Measurements from ENCODE around the gene TAF8. TPM values are rescaled to one million over a fixed set of nuclear protein-coding genes. Genes with fewer than 3 reads are reported as not detected.

Gene TAF8
- total RNA-seq, 2 experiments from 2014 or later = 30.1 to 34.7 TPM

DNA sequence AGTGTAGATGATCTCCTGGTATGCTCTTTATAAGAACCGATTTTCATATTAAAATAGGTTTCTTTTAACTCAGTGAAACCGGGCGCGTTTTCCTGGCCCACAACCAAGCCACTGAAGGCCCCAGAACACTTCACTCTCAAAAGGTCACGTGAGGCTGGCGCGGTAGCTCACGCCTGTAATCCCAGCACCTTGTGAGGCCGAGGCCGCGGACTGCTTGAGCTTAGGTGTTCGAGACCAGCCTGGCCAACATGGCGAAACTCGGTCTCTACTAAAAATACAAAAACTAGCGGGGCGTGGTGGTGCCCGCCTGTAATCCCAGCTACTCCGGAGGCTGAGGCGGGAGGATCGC, 402 bp upstream of the TAF8 start:
- peak in 11 of 14 experiments; percentile 26 to 82 (median 48) for DNase-seq
- POLR2A ChIA-PET = interaction anchor here (0.6 to 13.5 kb wide), 15 partner anchors 9 to 514 kb away, joined by 3 to 168 read pairs (median 8); partner anchors contain the start of genes BYSL, MED20, TOMM6 and UBR2
- no peaks in the 10 kb centered on the region for H3K27me3 Mint-ChIP-seq
- peaks cover 69% of the 10 kb centered on the region for H3K36me3 Mint-ChIP-seq (ENCODE audit: low read depth)
- peak overlapping the region; percentile 85 for H3K4me3 ChIP-seq (ENCODE audit: low read length)
- H3K4me1 ChIP-seq (ENCODE audit: insufficient read depth, low read length) = peaks cover 65% of the 10 kb centered on the region
- peaks cover 74% of the 10 kb centered on the region for H3K4me1 Mint-ChIP-seq (ENCODE audit: low read depth)
- intact Hi-C loops (cut with DNase I, micrococcal nuclease) = loop anchor here (2.0 to 10.0 kb wide), 5 partner anchors 165 to 1122 kb away; partner anchors contain the start of genes MRPS10 (in 2 of the 2), SRF (in 1 of the 2) and TFEB (in 1 of the 2)
- H3K36me3 ChIP-seq (ENCODE audit: insufficient read depth, low read length) = peaks cover 30% of the 10 kb centered on the region
- no peaks in the 10 kb centered on the region for H3K9me3 Mint-ChIP-seq
- ATAC-seq (ENCODE audit: poor library complexity) = no peak
- peak overlapping the region; percentile 96 for H3K4me3 Mint-ChIP-seq
- peaks cover 0 to 3% of the 10 kb centered on the region in 2 experiments for H3K9me3 ChIP-seq (ENCODE audit: control insufficient read depth in 1 of 2, insufficient read depth in 1 of 2, low read length in 2 of 2)
- CTCF ChIA-PET = interaction anchor here (0.6 to 9.9 kb wide), 10 partner anchors 10 to 937 kb away, joined by 3 to 70 read pairs (median 6); partner anchors contain the start of genes BYSL, MED20 and TOMM6
- H3K27ac Mint-ChIP-seq = peak overlapping the region; percentile 89
- TF ChIP-seq, protein P1, sequence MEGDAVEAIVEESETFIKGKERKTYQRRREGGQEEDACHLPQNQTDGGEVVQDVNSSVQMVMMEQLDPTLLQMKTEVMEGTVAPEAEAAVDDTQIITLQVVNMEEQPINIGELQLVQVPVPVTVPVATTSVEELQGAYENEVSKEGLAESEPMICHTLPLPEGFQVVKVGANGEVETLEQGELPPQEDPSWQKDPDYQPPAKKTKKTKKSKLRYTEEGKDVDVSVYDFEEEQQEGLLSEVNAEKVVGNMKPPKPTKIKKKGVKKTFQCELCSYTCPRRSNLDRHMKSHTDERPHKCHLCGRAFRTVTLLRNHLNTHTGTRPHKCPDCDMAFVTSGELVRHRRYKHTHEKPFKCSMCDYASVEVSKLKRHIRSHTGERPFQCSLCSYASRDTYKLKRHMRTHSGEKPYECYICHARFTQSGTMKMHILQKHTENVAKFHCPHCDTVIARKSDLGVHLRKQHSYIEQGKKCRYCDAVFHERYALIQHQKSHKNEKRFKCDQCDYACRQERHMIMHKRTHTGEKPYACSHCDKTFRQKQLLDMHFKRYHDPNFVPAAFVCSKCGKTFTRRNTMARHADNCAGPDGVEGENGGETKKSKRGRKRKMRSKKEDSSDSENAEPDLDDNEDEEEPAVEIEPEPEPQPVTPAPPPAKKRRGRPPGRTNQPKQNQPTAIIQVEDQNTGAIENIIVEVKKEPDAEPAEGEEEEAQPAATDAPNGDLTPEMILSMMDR (IDR thresholded peaks at IDR 0.05) = no peak
- H3K27ac ChIP-seq (ENCODE audit: low read depth in 1 of 2, low read length in 2 of 2) = peak overlapping the region; percentile 59 to 85
- H3K27me3 ChIP-seq (ENCODE audit: control insufficient read depth in 1 of 2, insufficient read depth in 2 of 2, low read length in 2 of 2) = no peaks in the 10 kb centered on the region

DNA sequence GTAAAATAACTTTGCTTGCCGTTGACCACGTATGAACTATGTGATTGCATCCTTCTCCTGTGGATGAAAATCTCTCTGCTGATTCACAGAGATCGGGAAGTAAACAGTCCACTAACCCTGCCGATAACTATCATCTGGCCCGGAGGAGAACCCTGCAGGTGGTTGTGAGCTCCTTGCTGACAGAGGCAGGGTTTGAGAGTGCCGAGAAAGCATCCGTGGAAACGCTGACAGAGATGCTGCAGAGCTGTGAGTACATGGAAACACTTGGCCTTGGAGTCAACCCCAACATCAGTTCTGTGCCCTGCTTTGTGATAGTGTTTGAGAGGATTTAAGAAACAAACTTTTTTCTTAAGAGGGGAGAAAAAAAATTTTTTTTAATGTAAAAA, 937 bp downstream of the TAF8 start:
- intact Hi-C loops (cut with DNase I, micrococcal nuclease) = loop anchor here in 1 of 2 experiments (2.0 to 5.0 kb wide), 3 partner anchors 166 to 1121 kb away; partner anchors contain the start of genes MRPS10 and SRF
- no peak for ATAC-seq (ENCODE audit: poor library complexity)
- Histone ChIP-seq H3K9me3 (ENCODE audit: control insufficient read depth in 1 of 2, insufficient read depth in 1 of 2, low read length in 2 of 2) (peaks cover 0 to 3% of the 10 kb centered on the region in 2 experiments), H3K27me3 (ENCODE audit: control insufficient read depth in 1 of 2, insufficient read depth in 2 of 2, low read length in 2 of 2) (no peaks in the 10 kb centered on the region), H3K27ac (ENCODE audit: low read depth in 1 of 2, low read length in 2 of 2) (peak overlapping the region; percentile 85 to 89), H3K36me3 (ENCODE audit: insufficient read depth, low read length) (peaks cover 40% of the 10 kb centered on the region), H3K4me3 (ENCODE audit: low read length) (peak overlapping the region; percentile 85), H3K4me1 (ENCODE audit: insufficient read depth, low read length) (peaks cover 54% of the 10 kb centered on the region)
- Mint-ChIP-seq H3K9me3 (no peaks in the 10 kb centered on the region), H3K27ac (peak overlapping the region; percentile 89), H3K4me3 (peak overlapping the region; percentile 96), H3K36me3 (ENCODE audit: low read depth) (peaks cover 69% of the 10 kb centered on the region), H3K27me3 (no peaks in the 10 kb centered on the region), H3K4me1 (ENCODE audit: low read depth) (peaks cover 72% of the 10 kb centered on the region)
- TF ChIP-seq, protein P1 (IDR thresholded peaks at IDR 0.05) = no peak
- POLR2A ChIA-PET = interaction anchor here (0.6 to 13.5 kb wide), 19 partner anchors 8 to 1008 kb away, joined by 3 to 168 read pairs (median 5); partner anchors contain the start of genes BYSL, CCND3, KLC4 and MED20
- CTCF ChIA-PET = interaction anchor here (0.6 to 9.9 kb wide), 5 partner anchors 19 to 264 kb away, joined by 3 to 70 read pairs (median 3); partner anchors contain the start of genes BYSL, MED20 and TOMM6
- DNase-seq = peak in 1 of 14 experiments; percentile 36

DNA sequence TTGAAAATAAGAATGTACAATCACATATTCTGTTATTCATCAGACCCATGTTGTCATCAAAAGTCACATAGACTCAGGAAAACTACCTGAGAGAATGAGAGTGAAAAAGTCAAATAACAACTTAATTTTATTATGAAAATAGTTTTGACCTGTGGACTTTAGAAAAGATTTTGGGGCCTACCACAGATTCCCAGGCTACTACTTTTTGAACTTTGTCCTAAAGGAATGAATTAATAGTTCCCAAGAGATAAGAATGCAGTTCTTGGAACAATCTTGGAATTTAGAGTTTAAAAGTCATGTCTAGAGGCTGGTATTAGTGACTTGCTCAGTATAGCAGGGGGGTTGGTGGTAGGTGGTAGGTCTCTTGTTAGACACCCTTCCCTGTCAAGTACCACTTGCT, 3.3 kb downstream of the TAF8 start:
- H3K9me3 Mint-ChIP-seq = no peaks in the 10 kb centered on the region
- TF ChIP-seq, protein P1 (IDR thresholded peaks at IDR 0.05) = no peak
- H3K4me1 Mint-ChIP-seq (ENCODE audit: low read depth) = peaks cover 60% of the 10 kb centered on the region
- intact Hi-C loops (cut with DNase I, micrococcal nuclease) = loop anchor here in 1 of 2 experiments (5.0 kb wide), 1 partner anchor 1119 kb away; the partner anchor contains the start of gene SRF
- POLR2A ChIA-PET = no interaction called here
- Histone ChIP-seq H3K4me3 (ENCODE audit: low read length) (no peak overlapping the region), H3K36me3 (ENCODE audit: insufficient read depth, low read length) (peaks cover 59% of the 10 kb centered on the region), H3K27ac (ENCODE audit: low read depth in 1 of 2, low read length in 2 of 2) (no peak overlapping the region), H3K4me1 (ENCODE audit: insufficient read depth, low read length) (peaks cover 41% of the 10 kb centered on the region), H3K9me3 (ENCODE audit: control insufficient read depth in 1 of 2, insufficient read depth in 1 of 2, low read length in 2 of 2) (peaks cover 0 to 3% of the 10 kb centered on the region in 2 experiments), H3K27me3 (ENCODE audit: control insufficient read depth in 1 of 2, insufficient read depth in 2 of 2, low read length in 2 of 2) (no peaks in the 10 kb centered on the region)
- CTCF ChIA-PET = interaction anchor here (5.9 kb wide), 1 partner anchor 267 kb away, joined by 38 read pairs; the partner anchor contains the start of gene TOMM6
- ATAC-seq (ENCODE audit: poor library complexity) (no peak), DNase-seq (no peak)
- H3K27me3 Mint-ChIP-seq = no peaks in the 10 kb centered on the region
- H3K36me3 Mint-ChIP-seq (ENCODE audit: low read depth) = peaks cover 69% of the 10 kb centered on the region
- no peak overlapping the region for H3K27ac Mint-ChIP-seq
- peak overlapping the region; percentile 48 for H3K4me3 Mint-ChIP-seq
